T-helper 9 cell (primary cell): Measurements from ENCODE around the gene TSPAN19.
"Not testable (repeated sequence)": the region's sequence is repeated elsewhere in the genome, so short reads cannot be mapped to it uniquely, and the experiment has no call there.

Source experiments
- DNase-seq: peaks from one replicate; pipeline ENCODE4 v3.0.0-alpha.2; 2020
- total RNA-seq, 2 donors: gene quantifications; one replicate each; lab custom pipeline; 2026; lab: John Stamatoyannopoulos, UW

TSPAN19 gene
- 0 reads per million in 2 donors for total RNA-seq

DNA sequence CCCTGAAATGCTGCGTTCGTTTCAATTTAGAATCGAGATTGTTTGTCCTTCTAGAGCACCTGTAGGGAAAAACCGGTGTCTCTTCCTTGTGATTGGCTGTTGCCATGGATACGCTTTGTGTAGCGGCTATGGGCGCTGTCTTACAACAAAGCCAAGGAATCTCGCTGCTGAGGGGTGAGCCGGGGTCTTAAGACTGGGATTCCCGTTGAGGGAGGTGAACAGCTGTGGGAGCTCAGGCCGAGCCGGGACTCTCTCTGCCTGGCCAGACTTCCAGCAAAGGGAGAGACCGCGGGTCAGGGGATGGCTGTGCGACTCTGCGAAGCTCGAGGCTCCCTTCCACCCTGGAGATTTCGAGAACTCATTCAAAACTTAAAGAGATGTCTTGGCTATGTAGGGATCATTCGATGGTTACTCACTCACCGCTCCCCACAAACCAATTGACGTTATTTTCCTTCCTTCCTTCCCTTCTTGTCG is at the start of gene TSPAN19, which contains the start of gene LRRIQ1:
Gene TSPAN19, minus strand, starts transcription at position 44 of the 474 bp plus-strand sequence. CDS start 6,331 bp downstream, outside the sequence.
Gene LRRIQ1, plus strand, starts transcription at position 118 of the 474 bp plus-strand sequence. CDS start 1,826 bp downstream, outside the sequence.
- DNase-seq: peak; percentile 0

DNA sequence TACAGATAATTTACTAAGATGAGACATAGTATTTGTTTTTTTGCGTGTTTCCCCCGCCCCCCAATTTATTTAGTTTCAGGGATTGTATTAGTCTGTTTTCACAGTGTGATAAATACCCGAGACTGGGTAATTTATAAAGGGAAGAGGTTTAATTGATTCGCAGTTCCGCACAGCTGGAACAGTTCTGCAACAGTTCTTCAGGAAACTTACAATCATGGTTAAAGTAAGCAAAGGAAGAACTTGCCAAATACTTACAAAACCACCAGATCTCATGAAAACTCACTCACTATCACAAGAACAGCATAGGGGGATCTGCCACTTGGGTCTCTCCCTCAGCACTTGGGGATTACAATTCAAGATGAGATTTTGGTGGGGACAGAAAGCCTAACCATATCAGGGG is 49.0 kb upstream of the TSPAN19 start:
- no peak for DNase-seq

DNA sequence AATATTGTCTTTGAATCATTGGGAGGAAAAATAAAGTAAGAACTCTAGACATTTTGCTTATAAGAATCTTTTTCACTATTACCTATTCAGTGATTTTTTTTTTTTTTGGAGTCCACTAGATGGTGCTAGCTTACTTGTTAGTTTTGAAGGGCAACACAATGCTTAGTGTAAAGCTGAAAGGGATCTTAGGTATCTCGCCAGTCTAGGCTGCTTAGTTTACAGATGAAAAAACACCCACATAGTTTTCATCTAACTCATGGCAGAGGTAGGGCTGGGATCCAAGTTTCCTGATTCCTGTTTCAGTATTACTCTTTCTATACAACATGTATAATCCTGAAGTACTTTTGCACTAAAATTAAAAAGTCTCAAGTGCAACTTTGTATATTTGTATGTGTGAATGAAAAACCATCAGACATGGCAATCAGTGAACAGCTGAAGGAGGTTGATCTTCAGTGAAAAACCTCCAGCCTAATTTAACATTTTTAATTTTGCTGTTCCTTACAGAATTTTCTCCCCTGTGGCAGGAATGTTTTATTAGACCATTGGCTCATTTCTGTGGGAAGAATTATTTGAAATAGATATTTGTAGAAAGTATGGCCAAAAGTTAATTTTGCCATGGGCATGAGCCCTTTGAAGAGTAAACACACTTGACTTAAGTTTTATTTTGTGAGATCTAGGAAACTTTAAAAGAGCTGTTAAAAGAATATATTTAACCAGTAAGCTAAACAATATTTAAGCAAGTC is 40.8 kb upstream of the TSPAN19 start:
- no peak for DNase-seq

DNA sequence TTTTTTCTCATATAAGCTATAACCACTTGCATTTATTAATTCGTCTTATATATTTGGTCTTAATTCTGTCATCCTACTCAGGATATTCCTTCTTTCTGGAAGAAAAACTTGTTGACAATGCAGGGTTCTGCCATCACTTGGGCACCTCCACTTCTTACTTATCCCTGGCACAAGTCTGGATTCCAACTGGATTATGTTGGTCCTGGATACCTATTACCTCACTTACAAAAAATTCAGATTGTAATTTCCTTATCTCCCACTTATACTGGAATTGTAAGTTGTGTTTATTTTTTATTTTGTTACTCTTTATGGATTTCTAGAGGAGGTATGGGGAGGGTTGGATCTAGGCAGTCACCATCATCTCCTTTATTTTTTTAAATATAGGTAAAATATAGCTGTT is 36.7 kb upstream of the TSPAN19 start:
- no peak for DNase-seq

DNA sequence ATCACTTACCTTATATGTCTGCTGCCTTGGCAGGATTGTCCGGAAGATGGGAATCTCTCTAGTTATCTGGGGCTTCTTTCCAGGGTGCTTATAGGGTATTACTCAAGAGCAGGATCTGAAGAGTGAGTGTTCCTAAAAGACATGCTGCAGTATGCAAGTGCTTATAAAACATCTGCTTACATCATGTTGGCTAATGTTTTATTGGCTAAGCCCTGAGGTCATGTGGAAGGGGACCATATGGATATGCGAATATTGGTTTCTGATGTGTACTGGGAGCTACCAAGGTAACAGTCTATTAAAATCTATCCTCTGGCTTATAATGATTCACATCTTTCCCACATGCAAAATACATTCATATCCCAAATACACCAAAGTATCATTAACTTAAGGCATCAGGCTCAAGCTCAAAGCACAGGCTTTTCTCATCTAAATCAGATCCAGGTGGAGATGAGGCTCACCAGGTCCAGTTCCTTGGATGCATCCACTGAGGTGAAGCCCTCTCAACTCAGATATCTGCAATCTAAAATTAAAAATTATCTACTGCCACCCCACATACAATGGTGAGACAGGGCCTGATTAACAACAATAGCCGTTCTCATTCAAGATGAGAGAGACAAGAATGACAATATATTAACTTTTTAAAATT is 29.9 kb upstream of the TSPAN19 start:
- no peak for DNase-seq

DNA sequence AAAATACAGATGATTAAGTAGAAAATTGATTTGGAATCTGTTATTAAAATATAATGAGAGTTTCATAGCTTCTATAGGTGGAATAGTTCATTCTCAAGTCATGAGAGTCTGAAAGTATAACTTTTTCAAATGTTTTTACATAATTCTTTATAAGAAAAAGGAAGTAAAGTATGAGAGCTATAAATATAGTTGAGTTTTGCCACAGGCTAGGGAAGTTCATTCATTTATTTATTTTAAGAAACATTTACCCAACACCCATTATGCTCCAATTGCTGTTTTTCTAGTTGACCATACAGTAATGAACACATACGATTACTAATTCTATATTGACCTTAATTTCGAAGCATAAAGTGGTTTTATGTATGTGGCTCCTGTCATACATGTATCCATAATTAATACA is 24.8 kb upstream of the TSPAN19 start:
- no peak for DNase-seq

DNA sequence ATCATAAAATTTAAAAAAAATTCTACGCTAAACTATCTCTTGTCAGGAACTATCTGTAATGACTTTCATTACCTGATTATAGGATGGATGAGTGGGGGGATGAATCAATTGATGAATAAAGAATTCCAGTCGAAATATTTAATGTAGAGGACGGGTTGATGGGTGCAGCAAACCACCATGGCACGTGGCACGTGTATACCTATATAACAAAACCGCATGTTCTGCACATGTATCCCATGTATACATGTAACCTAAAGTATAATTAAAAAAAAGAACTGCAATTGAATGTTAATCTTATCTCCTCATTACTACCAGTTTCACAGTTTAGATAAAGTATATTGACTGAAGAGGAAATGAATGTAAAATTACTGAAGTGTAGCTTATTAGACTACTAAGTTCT is 23.5 kb upstream of the TSPAN19 start:
- no peak for DNase-seq

DNA sequence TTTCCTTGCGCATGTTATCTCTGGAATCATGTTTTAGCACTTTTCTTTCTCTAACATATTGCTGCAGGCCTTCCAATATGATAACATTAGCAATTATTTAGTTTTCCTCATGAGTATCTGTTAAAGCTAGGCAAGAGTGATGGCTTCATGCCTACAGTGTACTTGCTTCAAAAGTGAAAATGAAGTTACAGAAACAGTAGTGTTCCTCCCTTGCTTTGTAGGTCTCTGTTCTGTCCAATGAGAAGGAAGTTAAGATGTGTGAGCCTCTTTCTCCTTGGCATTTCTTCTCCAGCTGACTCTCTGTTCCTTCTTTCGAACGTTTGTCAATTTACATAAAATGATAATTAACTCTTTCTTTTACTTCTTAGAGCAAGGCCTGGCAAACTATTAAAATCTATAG is 22.3 kb upstream of the TSPAN19 start:
- no peak for DNase-seq

DNA sequence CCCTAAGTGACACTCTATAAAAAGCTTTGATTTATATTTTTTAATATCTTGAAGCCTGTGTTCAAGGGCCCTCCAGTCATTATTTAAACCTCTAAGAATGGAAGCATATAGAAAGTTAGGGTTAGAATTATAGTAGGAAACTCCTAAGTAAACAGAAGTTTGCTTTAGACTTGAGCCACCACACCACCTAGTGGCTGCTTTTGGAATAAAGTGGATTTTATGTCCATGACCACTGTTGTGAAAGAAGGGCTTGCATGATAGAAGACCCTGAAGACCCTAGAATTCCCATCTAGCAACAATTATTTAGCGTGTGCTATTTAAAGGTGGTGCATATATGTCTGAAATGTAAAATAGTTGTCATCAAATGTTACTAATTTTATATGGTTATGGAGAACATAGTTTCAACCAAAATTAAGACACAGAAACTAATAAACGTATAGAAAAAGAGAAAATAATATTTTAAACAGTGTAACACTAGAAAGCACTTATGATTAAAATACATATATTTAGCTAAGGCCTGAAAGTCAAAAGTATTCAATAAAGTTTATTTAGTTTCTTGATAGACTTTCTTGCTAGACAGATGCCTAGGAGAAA is 21.4 kb upstream of the TSPAN19 start:
- no peak for DNase-seq

DNA sequence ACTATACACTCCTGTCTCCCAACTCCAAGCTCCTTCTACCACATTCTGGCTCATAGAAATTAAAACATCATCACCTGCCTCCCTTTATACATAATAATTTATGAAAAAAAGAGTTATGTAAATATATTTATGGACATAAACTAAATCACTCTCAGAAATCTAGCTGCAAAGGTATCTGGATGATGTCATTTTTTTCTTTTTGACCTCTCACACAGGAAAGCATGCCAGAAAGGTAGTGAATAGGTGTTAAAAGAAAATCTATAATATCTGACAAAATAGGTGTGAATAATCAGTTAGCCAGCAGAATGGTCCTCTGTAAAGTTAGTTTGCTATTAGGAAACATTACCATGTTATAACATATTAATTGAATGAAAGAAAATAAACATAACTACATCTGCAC is 7.8 kb upstream of the TSPAN19 start:
- no peak for DNase-seq

DNA sequence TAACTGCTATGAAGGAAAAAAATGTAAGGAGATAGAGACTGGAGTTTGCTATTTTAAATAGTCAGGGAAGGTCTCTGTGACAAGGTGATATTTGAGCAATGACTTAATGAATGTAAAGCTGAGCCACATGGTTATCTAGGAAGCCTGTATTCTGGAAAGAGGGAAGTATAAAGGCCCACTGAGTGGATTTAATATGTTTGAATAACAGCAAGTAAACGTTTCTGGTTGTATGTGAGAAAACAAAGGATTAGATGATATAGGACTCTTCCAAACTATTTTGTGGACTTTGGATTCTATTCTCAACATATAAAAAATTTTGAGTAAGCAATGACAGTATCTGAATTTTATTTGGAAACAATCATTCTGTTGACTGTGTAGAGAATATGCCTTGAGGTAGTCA is 5.3 kb upstream of the TSPAN19 start:
- DNase-seq: no peak

DNA sequence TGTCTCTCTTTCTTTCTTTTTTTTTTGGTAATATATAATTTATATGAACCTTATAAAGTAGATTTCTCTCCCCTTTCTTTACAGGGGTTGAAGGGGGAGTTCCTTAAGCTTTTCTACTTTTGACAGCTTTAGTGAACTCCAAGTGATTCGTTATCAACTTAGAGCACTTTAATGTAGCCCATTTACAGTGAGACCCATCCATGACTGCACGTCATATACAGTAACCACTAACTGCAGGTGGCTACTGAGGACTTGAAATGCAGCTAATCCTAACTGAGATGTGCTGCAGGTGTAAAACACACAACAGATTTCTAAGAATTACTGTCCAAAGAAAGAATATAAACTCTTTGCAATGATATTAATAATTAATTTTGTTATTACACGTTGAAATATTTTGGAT is 656 bp upstream of the TSPAN19 start:
- no peak for DNase-seq

DNA sequence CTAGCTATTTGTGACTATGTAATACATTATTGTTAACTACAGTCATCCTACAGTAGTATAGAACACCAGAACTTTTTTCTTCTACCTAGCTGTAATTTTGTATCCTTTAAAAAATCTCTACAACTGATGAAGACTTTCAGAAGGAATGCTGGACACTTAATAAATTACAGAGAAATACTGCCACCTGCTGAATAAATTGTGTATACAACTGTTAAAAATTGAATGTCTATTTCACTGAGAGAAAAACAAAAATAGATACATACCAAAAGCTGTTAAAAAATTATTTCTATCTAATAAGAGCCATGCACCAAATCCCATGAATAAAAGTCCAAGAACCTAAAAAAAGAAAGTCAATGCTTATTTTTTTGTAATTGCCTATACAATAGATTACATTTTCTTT is 6.6 kb downstream of the TSPAN19 start:
- no peak for DNase-seq

DNA sequence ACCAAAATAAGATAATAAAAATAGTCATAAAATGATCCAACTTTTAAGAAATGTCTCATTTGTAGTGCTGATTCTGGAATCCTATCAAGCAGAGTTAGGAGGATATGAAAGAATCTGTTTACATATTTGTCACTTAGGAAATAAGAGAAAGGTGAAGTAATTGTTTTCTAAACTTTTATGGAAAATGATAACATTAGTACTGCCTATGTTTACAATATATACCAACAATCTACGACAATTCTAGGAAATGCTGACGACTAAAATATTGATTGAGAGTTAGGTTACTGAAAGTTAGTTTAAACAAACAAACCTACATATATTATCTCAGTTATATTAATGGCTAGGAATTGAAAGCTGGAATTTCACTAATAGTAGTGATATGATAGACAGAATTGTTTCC is 18.0 kb downstream of the TSPAN19 start:
- DNase-seq: no peak

DNA sequence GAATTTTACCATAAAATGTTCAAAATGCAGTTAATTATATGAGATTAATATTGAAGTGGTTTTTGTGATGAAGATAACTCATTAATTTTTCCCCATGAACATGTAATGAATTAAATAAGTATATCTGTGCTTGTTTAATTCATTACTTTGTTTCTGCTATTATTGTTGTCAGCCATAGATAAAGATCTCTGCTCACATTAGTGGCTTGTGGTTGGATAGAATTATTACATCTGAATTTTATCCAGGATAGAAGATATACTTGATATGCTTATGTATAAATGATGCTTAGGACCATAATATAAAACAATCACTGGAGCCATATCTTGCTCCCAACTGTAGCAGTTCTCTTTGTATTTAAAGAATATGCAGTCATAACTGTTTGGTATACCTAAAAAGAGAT is 18.5 kb downstream of the TSPAN19 start:
- no peak for DNase-seq

DNA sequence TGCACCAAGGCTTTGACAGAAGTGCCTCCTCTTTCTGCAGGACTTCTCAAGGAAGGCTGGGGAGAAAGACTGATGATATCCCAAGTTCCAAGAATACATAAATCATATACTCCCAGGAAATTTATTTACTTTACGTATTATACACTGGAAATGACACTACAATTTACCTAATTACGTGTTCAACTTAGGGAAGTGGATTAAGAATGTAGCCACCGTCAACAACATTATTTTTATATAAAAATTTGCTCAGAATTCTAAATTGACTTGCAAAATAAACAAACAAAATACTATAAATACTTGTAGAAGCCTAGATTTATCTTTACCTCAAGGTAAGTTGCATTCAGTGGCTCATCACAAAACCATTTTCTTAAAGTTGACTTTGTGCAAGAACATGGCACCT is 18.9 kb downstream of the TSPAN19 start:
- no peak for DNase-seq

DNA sequence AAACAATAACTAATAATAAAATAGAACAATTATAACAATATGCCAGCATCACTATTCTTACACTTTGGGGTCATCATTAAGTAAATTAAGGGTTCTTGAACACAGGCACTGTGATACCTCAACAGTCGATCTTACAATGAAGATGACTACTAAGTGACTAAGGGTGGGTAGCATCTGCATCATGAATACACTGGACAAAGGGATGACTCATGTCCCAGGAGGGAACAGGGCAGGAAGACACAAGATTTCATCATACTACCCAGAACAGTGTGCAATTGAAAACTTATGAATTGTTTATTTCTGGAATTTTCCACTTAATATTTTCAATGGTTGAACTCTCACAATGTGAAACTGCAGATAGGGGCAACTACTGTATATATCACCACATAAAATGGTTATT is 19.7 kb downstream of the TSPAN19 start:
- DNase-seq: no peak

DNA sequence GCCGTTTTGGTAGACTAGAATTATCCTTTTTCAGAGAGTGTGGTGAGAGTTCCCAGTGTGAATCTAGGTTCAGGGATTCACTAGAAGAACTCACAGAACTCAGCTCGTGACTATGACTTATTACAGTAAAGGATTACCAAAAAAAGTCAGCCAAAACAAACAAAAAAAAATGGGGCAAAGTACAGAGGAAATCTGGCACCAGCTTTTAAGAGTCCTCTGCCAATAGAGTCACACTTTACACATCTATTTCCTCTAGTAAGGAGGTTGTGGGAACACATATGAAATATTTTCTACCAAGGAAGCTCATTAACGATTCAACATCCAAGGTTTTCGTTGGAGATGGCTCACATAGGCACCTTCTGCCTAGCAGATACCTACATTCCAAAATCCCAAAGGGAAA is 28.2 kb downstream of the TSPAN19 start:
- no peak for DNase-seq

DNA sequence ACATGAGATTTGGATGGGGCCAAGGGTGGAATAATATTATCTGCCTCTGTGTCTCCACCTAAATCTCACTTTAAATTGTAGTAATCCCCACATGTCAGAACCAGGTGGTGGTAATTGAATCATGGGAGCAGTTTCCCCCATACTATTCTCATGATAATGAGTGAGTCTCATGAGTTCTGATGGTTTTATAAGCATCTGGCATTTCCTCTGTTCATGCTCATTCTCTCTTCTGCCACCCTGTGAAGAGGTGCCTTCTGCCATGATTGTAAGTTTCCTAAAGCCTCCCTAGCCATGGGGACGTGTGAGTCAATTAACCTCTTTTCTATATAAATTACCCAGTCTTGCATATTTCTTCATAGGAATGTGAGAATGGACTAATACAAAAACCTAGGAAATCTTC is 29.9 kb downstream of the TSPAN19 start:
- no peak for DNase-seq

DNA sequence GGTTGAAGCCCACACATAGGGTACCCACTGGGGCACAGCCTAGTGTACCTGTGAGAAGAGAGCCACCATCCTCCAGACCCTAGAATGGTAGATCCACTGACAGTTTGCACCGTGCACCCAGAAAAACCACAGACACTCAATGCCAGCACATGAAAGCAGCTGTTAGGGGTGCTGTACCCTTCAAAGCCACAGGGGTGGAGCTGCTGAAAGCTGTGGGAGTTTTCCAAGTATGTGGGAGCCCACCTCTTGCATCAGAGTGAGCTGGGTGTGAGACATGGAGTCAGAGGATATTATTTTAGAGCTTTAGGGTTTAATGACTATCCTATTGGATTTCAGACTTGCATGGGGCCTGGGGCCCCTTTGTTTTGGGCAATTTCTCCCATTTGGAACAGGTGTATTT is 30.5 kb downstream of the TSPAN19 start:
- DNase-seq: no peak

DNA sequence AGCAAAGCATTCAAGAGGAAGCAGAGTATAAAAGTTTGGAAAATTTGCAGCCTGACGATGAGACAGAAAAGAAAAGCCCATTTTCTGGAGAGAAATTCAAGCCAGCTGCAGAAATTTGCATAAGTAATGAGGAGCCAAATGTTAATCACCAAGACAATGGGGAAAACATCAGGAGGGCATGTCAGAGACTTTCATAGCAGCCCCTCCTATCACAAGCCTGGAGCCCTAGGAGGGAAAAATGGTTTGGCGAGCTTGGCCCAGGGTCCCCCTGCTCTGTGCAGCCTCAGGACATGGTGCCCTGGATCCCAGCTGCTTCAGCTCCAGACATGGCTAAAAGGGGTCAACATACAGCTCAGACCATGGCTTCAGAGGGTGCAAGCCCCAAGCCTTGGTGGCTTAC is 31.0 kb downstream of the TSPAN19 start:
- not testable (repeated sequence) for DNase-seq

DNA sequence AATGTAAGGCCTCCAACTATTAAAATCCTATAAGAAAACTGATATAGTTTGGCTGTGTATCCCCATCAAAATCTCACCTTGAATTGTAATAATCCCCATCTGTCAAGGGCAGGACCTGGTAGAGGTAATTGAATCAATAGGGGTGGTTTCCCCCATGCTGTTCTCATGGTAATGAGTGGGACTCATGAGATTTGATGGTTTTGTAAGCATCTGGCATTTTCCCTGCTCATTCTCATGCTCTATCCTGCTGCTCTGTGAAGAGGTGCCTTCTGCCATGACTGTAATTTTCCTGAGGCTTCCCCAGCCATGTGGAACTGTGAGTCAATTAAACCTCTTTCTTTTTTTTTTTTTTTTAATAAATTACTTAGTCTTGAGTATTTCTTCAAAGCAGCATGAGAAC is 31.9 kb downstream of the TSPAN19 start:
- no peak for DNase-seq

DNA sequence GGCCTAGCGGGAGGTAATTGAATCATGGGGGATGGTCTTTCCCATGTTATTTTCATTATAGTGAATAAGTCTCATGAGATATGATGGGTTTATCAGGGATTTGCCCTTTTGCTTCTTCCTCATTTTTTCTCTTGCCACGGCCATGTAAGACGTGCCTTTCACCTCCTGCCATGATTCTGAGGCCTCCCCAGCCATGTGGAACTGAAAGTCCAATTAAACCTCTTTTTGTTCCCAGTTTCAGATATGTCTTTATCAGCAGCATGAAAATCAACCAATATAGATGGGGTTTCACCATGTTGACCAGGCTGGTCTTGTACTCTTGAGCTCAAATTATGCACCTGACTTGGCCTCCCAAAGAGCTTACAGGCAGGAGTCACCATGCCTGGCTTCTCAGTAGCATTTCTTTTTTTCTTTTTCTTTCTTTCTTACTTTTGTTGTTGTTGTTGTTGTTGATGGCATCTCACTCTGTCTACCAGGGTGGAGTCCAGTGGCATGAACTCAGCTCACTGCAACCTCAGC is 33.2 kb downstream of the TSPAN19 start:
- no peak for DNase-seq

DNA sequence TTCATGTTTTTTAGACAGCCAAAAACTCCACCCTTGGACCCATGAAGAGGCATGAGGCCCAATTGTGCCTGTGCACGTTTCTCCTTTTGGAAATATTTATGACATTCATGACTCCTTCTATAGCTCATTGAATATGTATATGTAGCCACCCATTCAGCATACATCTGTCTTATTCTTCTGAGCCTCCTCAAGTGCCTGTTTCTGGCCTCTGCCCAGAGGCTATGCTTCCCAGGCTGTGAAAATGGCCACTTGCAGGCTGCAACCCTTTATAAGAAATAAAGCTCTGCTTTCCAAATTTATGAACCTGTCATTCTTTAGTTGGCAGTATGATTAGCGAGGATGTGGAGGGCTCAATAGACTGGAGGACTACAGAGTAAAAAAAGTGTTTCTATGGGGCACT is 35.3 kb downstream of the TSPAN19 start:
- DNase-seq: no peak
